Activated B cell treated with CpG ODN at 0.5 μM for 24 hours (primary cell): Measurements from ENCODE around the gene METRNL. TPM values are rescaled to one million over a fixed set of nuclear protein-coding genes. Genes with fewer than 3 reads are reported as not detected.
A peak's percentile ranks its signal among the peaks of the same experiment; 100 is the strongest.
"Not testable (repeated sequence)": the region's sequence is repeated elsewhere in the genome, so short reads cannot be mapped to it uniquely, and the experiment has no call there.

Experiments used
- ATAC-seq: fragments of 200-7000 bp; cut with Tn5 transposase; one replicate; pipeline ENCODE4 v1.10.0; 2021; ENCODE audit warnings: low read depth, mild to moderate bottlenecking, moderate library complexity
- CTCF ChIA-PET: fragments of 350-600 bp; sonication (Branson Sonifier 250); formaldehyde crosslinking; loops from one replicate; lab custom pipeline; 2021; ENCODE audit warnings: antibody characterized with exemption; lab: Charles Lee
- POLR2A ChIA-PET: fragments of 350-600 bp; sonication (Branson Sonifier 250); formaldehyde crosslinking; loops from one replicate; lab custom pipeline; 2021; ENCODE audit warnings: antibody characterized with exemption; lab: Charles Lee
- DNase-seq: peaks from one replicate; pipeline ENCODE4 v3.0.0; 2022
- H3K27ac Mint-ChIP-seq: one replicate; pipeline ENCODE4 v1.8.0; 2020; ENCODE audit warnings: mixed read lengths
- H3K27me3 Mint-ChIP-seq: one replicate; pipeline ENCODE4 v1.8.0; 2021; ENCODE audit warnings: mixed read lengths
- H3K36me3 Mint-ChIP-seq: one replicate; pipeline ENCODE4 v1.8.0; 2021; ENCODE audit warnings: low read depth, mixed read lengths
- H3K4me1 Mint-ChIP-seq: one replicate; pipeline ENCODE4 v1.8.0; 2021; ENCODE audit warnings: mixed read lengths
- H3K4me3 Mint-ChIP-seq: one replicate; pipeline ENCODE4 v1.8.0; 2020; ENCODE audit warnings: mild to moderate bottlenecking, mixed read lengths
- H3K9me3 Mint-ChIP-seq: one replicate; pipeline ENCODE4 v1.8.0; 2020; ENCODE audit warnings: mixed read lengths
- intact Hi-C: fragments of 100-400 bp; cut with micrococcal nuclease; formaldehyde crosslinking; loops from one replicate; pipeline ENCODE4 v1.15.1; 2024
- total RNA-seq: library from RNA; stranded (reverse); gene quantifications from 2 replicates; pipeline ENCODE4 v1.2.3, GENCODE V29; 2022
- TF ChIP-seq, protein P1 (sequence below): fragments of 200-600 bp; IDR thresholded peaks from one replicate; pipeline ENCODE4 v1.8.0; 2022; ENCODE audit warnings: antibody characterized with exemption, mild to moderate bottlenecking

METRNL gene
- total RNA-seq, 1 donor from 2014 or later, result 10.7 TPM

DNA sequence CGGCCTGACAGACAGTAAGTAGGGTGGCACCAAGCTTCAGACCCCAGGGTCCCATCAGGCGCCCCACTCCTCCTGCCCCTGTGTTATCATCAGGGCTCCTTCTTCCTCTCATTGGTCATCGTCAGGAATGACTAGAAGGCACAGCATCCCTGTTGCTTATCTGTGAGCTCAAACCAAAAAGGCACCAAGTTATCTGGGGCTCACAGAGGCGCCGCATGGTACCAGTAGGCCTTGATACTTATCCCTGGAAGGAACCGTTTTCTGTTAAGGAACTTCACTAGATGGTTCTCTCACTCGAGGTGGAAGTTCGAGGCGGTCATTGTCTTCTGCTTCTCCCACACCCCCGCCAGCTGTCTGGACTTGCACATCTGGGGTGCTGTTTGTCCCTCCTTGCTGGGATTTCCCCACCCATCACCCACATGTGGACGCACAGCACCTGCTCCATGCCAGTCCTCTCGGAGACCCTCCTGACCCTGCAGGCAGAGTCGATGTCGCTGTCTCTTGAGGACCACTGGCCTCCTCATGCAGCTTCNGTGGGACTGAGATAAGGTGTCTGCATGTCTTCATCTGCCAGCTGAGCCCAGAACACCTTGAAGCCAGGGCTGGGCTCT, 52.1 kb downstream of the METRNL start:
- ATAC-seq (no peak), DNase-seq (no peak)
- Mint-ChIP-seq H3K27me3 (peaks cover 7% of the 10 kb centered on the region), H3K4me1 (no peaks in the 10 kb centered on the region), H3K9me3 (no peaks in the 10 kb centered on the region), H3K36me3 (no peaks in the 10 kb centered on the region), H3K4me3 (no peak overlapping the region), H3K27ac (no peak overlapping the region)
- CTCF ChIA-PET, result no interaction called here
- POLR2A ChIA-PET, result no interaction called here
- intact Hi-C loops, result no loop called here
- TF ChIP-seq, protein P1, sequence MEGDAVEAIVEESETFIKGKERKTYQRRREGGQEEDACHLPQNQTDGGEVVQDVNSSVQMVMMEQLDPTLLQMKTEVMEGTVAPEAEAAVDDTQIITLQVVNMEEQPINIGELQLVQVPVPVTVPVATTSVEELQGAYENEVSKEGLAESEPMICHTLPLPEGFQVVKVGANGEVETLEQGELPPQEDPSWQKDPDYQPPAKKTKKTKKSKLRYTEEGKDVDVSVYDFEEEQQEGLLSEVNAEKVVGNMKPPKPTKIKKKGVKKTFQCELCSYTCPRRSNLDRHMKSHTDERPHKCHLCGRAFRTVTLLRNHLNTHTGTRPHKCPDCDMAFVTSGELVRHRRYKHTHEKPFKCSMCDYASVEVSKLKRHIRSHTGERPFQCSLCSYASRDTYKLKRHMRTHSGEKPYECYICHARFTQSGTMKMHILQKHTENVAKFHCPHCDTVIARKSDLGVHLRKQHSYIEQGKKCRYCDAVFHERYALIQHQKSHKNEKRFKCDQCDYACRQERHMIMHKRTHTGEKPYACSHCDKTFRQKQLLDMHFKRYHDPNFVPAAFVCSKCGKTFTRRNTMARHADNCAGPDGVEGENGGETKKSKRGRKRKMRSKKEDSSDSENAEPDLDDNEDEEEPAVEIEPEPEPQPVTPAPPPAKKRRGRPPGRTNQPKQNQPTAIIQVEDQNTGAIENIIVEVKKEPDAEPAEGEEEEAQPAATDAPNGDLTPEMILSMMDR, result no peak

DNA sequence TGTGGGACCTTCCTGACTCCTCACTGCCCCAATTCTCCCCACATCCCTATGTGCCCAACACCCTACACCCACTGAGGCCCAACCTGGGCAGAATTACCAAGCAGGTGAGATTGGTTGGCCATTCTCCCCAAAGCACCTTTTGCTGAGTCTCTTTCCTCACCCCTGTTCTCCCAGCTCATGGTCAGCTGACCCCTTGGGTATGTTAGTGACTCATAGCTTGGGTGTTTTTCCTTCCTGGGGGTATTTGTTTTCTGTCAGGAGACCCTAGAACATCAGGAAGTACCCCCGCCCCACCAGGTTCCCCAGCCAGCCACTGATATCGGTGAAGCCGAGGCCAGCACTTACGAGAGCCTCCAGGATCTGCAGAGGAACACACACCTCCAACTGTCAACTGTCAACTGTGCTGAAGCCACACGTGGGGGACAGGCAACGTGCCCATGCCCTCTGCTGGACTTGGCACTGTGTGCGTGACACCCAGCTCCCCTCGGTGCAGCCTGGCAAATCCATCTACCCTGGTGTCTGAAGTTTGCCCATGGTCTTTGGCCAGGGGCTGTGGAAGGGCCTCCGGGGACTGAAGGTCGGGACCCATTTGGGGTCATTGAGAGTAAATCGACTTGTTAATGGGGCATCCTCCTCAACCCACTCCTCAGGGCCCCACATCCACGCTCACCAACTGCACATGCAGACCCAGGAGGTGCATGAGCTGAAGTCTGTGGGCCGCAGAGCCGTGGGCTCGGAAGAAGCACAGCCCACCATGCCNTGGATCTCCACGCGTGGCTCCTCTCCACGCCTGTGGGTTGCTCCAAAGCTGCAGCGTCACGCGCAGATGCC, 53.1 kb downstream of the METRNL start:
- no peak overlapping the region for H3K27ac Mint-ChIP-seq
- TF ChIP-seq, protein P1, result no peak
- ChIA-PET CTCF (no interaction called here), POLR2A (interaction anchor here (0.6 kb wide), 1 partner anchor 639 kb away, joined by 11 read pairs; no protein-coding TSS in a partner anchor)
- ATAC-seq, result no peak
- H3K4me1 Mint-ChIP-seq, result no peaks in the 10 kb centered on the region
- H3K9me3 Mint-ChIP-seq, result no peaks in the 10 kb centered on the region
- H3K36me3 Mint-ChIP-seq, result no peaks in the 10 kb centered on the region
- intact Hi-C loops, result no loop called here
- no peak overlapping the region for H3K4me3 Mint-ChIP-seq
- H3K27me3 Mint-ChIP-seq, result peaks cover 2% of the 10 kb centered on the region
- no peak for DNase-seq

DNA sequence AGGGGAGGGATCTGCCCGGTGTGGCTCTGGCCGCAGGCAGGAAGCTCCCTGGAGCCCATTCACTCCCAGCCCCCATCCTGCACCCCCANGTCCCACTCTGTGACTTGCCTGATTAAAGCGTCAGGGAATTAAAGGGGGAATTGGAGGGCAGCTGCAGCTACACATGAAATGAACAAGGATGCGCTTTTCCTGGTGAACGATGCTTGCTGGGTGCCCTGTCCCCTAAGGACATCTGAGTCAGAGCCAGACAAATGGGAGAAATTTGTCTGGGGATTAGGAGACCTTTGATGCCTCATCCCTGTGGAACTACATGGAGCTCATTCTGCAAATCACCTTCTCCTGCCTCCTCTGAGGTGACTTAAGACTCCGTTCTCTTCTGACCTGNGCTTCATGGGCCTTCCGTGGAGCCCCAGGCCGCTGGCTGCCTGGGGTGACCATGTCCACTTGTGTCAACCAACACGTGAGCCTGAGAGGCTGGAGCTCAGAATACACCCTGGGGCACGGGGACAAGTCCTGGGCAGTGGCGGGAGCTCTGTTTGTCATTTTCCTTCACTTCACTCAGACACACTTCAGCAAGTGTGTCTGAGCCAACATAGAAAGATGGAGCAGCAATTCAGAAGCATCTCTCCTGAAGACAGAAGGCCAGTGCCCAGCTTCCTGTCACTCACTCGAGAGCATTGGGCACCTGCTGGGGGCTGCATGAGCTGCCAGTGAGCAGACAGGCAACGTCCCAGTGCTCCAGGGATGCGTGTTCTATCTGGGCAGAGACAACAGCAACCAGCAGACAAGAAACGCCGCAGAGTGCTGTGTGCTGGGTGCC, 54.1 kb downstream of the METRNL start:
- peaks cover 4% of the 10 kb centered on the region for H3K27me3 Mint-ChIP-seq
- H3K27ac Mint-ChIP-seq, result no peak overlapping the region
- no peaks in the 10 kb centered on the region for H3K4me1 Mint-ChIP-seq
- intact Hi-C loops, result no loop called here
- TF ChIP-seq, protein P1, result no peak
- ATAC-seq (no peak), DNase-seq (peak; percentile 10)
- H3K4me3 Mint-ChIP-seq, result no peak overlapping the region
- H3K9me3 Mint-ChIP-seq, result no peaks in the 10 kb centered on the region
- POLR2A ChIA-PET, result interaction anchor here (0.6 kb wide), 1 partner anchor 640 kb away, joined by 11 read pairs; no protein-coding TSS in a partner anchor
- CTCF ChIA-PET, result no interaction called here
- no peaks in the 10 kb centered on the region for H3K36me3 Mint-ChIP-seq

DNA sequence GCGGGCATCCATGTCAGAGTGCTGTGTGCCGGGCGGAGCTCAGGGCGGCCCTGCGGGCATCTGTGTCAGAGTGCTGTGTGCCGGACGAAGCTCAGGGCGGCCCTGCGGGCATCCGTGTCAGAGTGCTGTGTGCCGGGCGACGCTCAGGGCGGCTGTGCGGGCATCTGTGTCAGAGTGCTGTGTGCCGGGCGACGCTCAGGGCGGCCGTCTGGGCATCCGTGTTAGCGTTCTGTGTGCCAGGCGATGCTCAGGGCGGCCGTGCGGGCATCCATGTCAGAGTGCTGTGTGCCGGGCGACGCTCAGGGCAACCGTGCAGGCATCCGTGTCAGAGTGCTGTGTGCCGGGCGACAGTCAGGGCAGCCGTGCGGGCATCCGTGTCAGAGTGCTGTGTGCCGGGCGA, 55.0 kb downstream of the METRNL start:
- POLR2A ChIA-PET, H3K27me3 Mint-ChIP-seq, intact Hi-C loops, H3K4me3 Mint-ChIP-seq, H3K9me3 Mint-ChIP-seq, H3K4me1 Mint-ChIP-seq, CTCF ChIA-PET, H3K36me3 Mint-ChIP-seq, DNase-seq, H3K27ac Mint-ChIP-seq, ATAC-seq: not testable (repeated sequence)

DNA sequence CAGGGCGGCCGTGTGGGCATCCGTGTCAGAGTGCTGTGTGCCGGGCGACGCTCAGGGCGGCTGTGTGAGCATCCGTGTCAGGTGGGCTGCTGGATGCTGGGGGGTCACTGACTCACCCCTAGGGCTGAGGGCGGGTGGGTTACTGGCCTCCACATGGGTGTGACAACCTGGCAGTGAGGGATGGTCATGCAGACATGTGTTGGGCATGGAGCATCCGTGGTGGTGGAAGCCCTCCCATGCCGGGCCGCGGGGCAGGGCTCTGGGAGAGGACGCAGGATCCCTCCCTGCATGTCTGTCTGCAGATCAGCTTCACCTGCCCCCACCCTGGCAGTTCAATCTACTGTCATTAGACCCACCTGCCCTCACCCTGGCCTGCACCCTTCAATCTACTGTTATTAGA, 56.3 kb downstream of the METRNL start:
- DNase-seq (no peak), ATAC-seq (no peak)
- no peaks in the 10 kb centered on the region for H3K9me3 Mint-ChIP-seq
- no peaks in the 10 kb centered on the region for H3K36me3 Mint-ChIP-seq
- no peaks in the 10 kb centered on the region for H3K4me1 Mint-ChIP-seq
- TF ChIP-seq, protein P1, result no peak
- H3K27ac Mint-ChIP-seq, result no peak overlapping the region
- CTCF ChIA-PET, result no interaction called here
- peaks cover 4% of the 10 kb centered on the region for H3K27me3 Mint-ChIP-seq
- intact Hi-C loops, result no loop called here
- POLR2A ChIA-PET, result no interaction called here
- no peak overlapping the region for H3K4me3 Mint-ChIP-seq
